Adipose tissue (tissue), 3 donors: ENCODE measurements around the gene SMIM11. TPM values are rescaled to one million over a fixed set of nuclear protein-coding genes. Genes with fewer than 3 reads are reported as not detected.
"Not testable (repeated sequence)": the region's sequence is repeated elsewhere in the genome, so short reads cannot be mapped to it uniquely, and the experiment has no call there.

ENCODE experiments used
- H3K27ac ChIP-seq: one replicate; pipeline ENCODE4 v1.5.1; 2013; ENCODE audit warnings: low read depth, low read length
- WGBS, 3 donors: extraction: QIAGEN DNeasy Blood & Tissue Kit; methylation state at CpG; one replicate each; pipeline ENCODE4 v1.1.7; 2013; 5-methylcytosine and 5-hydroxymethylcytosine counted together
- polyA plus RNA-seq, 3 donors: library from polyadenylated mRNA; stranded (reverse); fragments of 200-250 nt; gene quantifications; one replicate each; pipeline ENCODE4 v1.2.3, GENCODE V29; 2013
- donor health status: healthy with polysubstance abuse.
- donor health status: Bipolar disorder and iron deficiency.
- donor health status: healthy.

Gene SMIM11
- 1 to 10 TPM in 2 of 3 donors, not detected in 1; 2.2 to 3.4 TPM for polyA plus RNA-seq

DNA sequence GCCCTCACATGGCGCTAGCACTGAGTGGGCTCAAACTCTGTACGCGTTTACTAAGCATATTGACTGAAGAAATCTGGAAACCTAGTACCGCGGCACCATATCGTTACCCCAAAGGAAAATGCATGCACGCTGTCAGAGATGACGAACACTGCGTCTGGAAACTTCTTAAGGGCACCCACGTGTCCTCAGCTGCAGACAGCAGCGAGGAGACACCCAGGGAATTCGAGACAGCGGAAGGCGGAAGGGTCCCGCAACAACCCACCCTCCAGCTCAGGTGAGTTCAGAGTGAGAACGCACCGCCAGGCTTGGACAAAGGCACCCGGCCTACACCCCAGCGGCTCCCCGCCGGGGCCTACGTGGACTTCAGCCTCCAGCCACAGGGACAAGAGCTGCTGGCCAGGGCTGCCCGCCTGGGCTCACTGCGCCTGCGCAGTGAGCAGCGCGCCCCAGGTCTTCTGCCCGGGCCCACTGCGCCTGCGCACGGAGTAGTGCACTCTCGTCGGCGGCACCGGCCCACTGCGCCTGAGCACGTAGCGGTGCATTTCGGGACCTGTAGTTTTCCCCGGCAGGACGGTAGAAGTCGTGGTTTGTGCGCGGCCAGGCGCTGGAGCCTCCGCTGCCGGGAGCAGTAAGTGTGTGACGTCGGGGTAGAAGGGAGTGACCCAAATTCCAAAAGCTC is at the start of gene SMIM11:
Gene SMIM11, plus strand, starts transcription at position 568 of the 679 bp plus-strand sequence. CDS start 3,998 bp downstream, outside the sequence.
- H3K27ac ChIP-seq = not testable (repeated sequence)
- no CpG with 5 or more reads among the region's 49 CpGs for WGBS, 3 donors

DNA sequence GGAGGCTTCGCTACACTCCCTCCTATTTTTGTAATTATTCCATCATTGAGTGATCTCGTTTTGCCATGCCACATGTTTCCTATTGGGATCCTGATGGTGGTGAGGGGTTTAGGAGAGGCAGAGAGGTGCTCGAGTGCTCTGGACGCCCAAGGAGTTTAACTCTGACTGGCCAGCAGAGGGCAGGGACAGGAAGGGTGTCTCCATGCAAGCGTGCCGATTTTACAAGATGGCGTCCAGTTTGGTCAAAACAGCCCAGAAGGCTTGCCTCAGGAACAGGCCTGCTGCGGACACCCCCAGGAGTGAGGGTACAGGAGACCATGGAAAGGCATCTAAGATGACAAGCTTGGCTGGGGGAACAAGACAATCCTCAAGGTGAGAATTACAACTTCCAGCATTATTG is 45.3 kb upstream of the SMIM11 start:
- 89 to 98% (median 96%) methylated on average over 8 of the region's 8 CpGs for WGBS, 3 donors
- H3K27ac ChIP-seq = no peak overlapping the region

GRCh38 chr21:34331726-34332125 is 43.6 kb upstream of the SMIM11 start:
- H3K27ac ChIP-seq = no peak overlapping the region
- WGBS, 3 donors = 73 to 85% (median 77%) methylated on average over 5 of the region's 5 CpGs

DNA sequence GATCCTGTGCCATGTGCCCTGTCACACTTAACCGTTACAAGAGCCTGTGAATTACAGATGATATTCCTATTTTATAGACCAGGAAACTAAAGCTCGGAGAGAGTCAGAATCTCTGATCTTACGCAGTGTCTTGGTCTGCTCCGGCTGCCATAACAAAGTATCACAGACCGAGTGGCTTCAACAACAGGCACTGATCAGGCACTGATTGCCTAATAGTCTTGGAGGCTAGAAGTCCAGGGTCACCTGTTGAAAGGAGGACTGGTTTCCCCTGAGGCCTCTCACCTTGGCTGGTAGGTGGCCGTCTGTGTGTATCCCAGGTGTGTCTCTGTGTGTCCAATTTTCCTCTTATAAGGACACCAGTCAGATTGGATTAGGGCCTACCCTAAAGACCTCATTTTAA is 43.0 kb upstream of the SMIM11 start:
- no peak overlapping the region for H3K27ac ChIP-seq
- 90 to 96% (median 95%) methylated on average over 6 of the region's 6 CpGs for WGBS, 3 donors

- H3K27ac ChIP-seq = no peak overlapping the region
These were observed 42.1 kb upstream of the SMIM11 start for GRCh38 chr21:34333121-34333739.

DNA sequence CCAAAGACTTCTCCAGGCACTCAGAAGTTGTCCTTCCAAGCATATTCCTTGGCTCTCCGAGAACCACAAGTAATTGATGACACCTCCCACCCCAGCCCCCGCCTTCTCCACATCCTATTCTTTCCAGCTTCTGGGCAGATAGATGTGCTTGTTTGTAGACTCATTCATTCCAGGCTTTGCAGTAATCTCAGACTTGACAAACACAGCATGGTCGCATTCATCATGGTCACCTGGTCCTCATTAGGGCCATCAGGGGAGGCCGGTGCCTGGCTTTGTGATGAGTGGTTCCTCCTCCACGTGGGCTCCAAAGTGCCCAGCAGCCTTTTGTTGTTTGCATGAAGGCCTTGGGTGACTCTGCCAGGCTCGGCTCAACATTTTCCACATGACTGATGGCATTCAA is 40.0 kb upstream of the SMIM11 start:
- no peak overlapping the region for H3K27ac ChIP-seq
- 58 to 79% (median 76%) methylated on average over 6 of the region's 6 CpGs for WGBS, 3 donors

More at GRCh38 chr21:34333121-34333739, 42.1 kb upstream of the SMIM11 start:
- 82 to 96% (median 94%) methylated on average over 13 of the region's 13 CpGs for WGBS, 3 donors

- WGBS, 3 donors = 53 to 70% (median 65%) methylated on average over 5 of the region's 5 CpGs
- no peak overlapping the region for H3K27ac ChIP-seq
These were observed 39.1 kb upstream of the SMIM11 start for GRCh38 chr21:34336245-34336644.

- 62 to 77% (median 68%) methylated on average over 13 of the region's 13 CpGs for WGBS, 3 donors
- H3K27ac ChIP-seq = no peak overlapping the region
These were observed 38.4 kb upstream of the SMIM11 start for GRCh38 chr21:34336756-34337391.

GRCh38 chr21:34337741-34338140 is 37.6 kb upstream of the SMIM11 start:
- H3K27ac ChIP-seq = no peak overlapping the region

DNA sequence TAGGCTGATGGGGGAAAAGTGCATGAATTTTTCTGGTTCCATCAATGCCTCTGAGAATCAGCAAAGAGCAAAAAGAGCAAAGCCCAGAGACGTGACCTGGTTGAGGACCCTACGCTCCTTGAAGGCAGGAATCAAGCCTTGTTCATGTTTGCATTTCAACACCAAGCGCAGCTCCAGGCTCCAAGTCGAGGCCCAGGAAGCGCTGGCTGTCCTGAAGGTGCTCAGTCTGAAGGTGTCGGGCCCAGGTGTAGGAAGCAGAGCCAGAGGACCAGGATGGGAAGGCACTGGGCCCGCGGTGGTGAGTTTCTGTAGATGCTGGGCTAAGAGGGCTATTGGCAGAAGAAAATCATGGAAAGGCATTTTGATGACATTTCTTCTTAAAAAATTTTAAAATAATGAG is 37.1 kb upstream of the SMIM11 start:
- H3K27ac ChIP-seq = no peak overlapping the region
- WGBS, 3 donors = 92 to 94% (median 93%) methylated on average over 8 of the region's 8 CpGs

More at GRCh38 chr21:34337741-34338140, 37.6 kb upstream of the SMIM11 start:
- WGBS, 3 donors = 45 to 74% (median 62%) methylated on average over 6 of the region's 6 CpGs

- H3K27ac ChIP-seq = no peak overlapping the region
These were observed 35.2 kb upstream of the SMIM11 start for GRCh38 chr21:34340061-34340460.

DNA sequence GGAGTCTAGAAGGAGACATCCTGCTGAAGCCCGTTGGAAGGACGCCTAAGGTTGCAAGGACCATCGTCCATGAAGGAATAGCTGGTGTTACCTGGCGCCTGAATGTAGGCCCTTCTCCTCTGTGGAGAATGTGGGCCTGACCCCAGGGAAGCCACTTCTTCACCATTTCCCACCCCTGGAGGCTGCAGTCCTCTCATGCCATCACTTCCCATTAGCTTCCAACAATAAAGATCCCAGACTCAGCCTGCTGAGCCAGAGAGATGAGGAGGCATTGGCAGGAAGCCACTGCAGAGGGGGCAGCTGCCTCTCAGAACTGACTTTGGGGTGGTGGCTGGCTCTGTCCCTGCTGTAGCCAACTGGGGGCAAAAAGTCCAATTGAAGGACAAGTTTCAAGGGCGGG is 32.8 kb upstream of the SMIM11 start:
- WGBS, 3 donors = 81 to 88% (median 82%) methylated on average over 5 of the region's 5 CpGs
- H3K27ac ChIP-seq = no peak overlapping the region

More at GRCh38 chr21:34340061-34340460, 35.2 kb upstream of the SMIM11 start:
- 74 to 79% (median 78%) methylated on average over 3 of the region's 3 CpGs for WGBS, 3 donors

- 78 to 82% (median 79%) methylated on average over 7 of the region's 7 CpGs for WGBS, 3 donors
- no peak overlapping the region for H3K27ac ChIP-seq
These were observed 32.0 kb upstream of the SMIM11 start for GRCh38 chr21:34343347-34343746.

GRCh38 chr21:34343838-34344381 is 31.4 kb upstream of the SMIM11 start:
- WGBS, 3 donors = 69 to 82% (median 71%) methylated on average over 14 of the region's 14 CpGs
- H3K27ac ChIP-seq = no peak overlapping the region

GRCh38 chr21:34344584-34344983 is 30.7 kb upstream of the SMIM11 start:
- 74 to 91% (median 88%) methylated on average over 5 of the region's 5 CpGs for WGBS, 3 donors
- H3K27ac ChIP-seq = no peak overlapping the region

- WGBS, 3 donors = 72 to 78% (median 76%) methylated on average over 15 of the region's 15 CpGs
- no peak overlapping the region for H3K27ac ChIP-seq
These were observed 30.0 kb upstream of the SMIM11 start for GRCh38 chr21:34345091-34345871.

DNA sequence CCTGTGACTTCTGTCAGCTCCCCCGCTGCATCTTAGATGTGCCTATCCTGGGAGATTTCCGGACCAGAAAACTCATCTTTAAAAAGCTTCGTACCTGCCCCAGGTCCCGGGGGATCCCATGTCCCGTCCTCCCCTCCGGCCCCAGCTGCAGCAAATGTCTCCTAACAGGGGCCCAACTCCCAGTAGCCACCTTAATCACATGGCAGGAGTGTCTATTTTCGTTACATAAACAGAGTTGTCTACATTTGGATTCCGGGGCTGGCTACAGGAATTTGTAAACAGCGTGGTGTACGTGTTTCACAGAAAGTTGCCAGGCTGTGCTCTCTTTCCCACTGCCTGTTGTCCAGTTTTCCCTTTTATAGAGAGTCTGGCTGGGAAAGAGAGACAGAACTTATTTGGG is 29.4 kb upstream of the SMIM11 start:
- H3K27ac ChIP-seq = no peak overlapping the region
- WGBS, 3 donors = 68 to 83% (median 71%) methylated on average over 10 of the region's 10 CpGs

DNA sequence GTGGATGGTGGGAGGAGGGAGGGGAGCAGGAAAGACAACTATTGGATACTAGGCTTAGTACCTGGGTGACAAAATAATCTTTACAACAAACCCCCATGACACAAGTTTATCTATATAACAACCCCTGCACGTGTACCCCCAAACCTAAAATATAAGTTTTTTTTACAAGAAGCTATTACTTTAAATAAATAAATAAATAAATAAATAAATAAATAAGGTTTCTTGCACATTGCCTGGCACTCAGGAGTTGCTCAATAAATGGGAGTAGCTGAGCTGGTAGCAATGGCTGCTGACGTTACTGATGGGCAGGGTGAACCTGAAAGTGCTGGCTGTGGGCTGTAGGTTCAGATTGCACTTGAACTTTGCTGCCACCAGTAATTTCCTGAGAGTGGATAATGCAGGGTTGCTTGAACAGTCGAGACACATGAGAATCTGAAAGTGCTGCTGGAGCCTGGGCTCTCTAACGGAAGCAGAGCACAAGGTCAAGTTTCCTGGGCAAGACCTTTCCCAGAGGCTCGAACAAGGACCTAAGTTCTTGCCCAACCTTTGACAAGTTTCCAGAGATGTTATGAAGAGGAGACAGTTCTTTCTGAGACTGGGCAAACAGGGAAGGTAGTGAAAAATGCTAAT is 26.3 kb upstream of the SMIM11 start:
- no peak overlapping the region for H3K27ac ChIP-seq
- WGBS, 3 donors = 63 to 66% (median 66%) methylated on average over 5 of the region's 5 CpGs
